Measurements from ENCODE around the gene CCSER1.

DNA sequence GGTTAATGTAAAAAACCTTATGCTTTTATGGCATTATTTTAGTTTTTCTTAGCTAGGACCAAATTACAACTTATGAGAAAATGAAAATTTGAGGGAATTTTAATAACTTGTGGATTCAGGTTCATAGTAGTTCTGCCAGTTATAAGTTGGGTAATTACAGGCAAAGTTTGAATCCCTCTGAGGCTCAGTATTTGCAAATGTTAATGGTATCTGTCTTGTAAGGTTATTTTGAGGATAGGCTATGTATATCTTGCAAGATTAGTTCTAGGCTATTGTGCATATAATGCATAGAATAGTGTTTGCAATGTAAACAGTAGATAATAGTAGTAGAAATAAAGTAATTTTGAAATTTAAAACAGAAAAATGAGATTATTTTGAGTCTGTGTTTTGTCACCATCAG is 44.7 kb upstream of the CCSER1 start:
- TF ChIP-seq, protein P1, sequence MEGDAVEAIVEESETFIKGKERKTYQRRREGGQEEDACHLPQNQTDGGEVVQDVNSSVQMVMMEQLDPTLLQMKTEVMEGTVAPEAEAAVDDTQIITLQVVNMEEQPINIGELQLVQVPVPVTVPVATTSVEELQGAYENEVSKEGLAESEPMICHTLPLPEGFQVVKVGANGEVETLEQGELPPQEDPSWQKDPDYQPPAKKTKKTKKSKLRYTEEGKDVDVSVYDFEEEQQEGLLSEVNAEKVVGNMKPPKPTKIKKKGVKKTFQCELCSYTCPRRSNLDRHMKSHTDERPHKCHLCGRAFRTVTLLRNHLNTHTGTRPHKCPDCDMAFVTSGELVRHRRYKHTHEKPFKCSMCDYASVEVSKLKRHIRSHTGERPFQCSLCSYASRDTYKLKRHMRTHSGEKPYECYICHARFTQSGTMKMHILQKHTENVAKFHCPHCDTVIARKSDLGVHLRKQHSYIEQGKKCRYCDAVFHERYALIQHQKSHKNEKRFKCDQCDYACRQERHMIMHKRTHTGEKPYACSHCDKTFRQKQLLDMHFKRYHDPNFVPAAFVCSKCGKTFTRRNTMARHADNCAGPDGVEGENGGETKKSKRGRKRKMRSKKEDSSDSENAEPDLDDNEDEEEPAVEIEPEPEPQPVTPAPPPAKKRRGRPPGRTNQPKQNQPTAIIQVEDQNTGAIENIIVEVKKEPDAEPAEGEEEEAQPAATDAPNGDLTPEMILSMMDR (IDR thresholded peaks at IDR 0.05; ENCODE audit: low read depth, low read length, poor library complexity, severe bottlenecking), result no peak
- TF ChIP-seq EZH2phosphoT487 (IDR thresholded peaks at IDR 0.05; ENCODE audit: borderline replicate concordance, low read length), result no peak
